Naive thymus-derived CD4-positive, alpha-beta T cell (primary cell): Measurements from ENCODE around the gene ACSS1. TPM values are rescaled to one million over a fixed set of nuclear protein-coding genes. Genes with fewer than 3 reads are reported as not detected.

Experiments
- ATAC-seq: fragments of 150-1000 bp; cut with Tn5 transposase; 2 replicates; pipeline ENCODE4 v1.10.0; 2021; ENCODE audit warnings: mild to moderate bottlenecking, moderate library complexity
- CTCF ChIA-PET: fragments of 350-600 bp; sonication (Branson Sonifier 250); formaldehyde crosslinking; loops from one replicate; lab custom pipeline; 2021; ENCODE audit warnings: antibody characterized with exemption; lab: Charles Lee
- POLR2A ChIA-PET: fragments of 350-600 bp; sonication (Branson Sonifier 250); formaldehyde crosslinking; loops from one replicate; lab custom pipeline; 2021; ENCODE audit warnings: antibody characterized with exemption, inconsistent platforms; lab: Charles Lee
- DNase-seq, 9 donors: peaks; one replicate each; pipeline versions ENCODE4 v3.0.0 to v3.0.0-alpha.2; 2020 to 2022; ENCODE audit warnings: mixed read lengths in 1 of 9
- H3K27ac ChIP-seq: one replicate; pipeline ENCODE4 v1.7.0; 2013; ENCODE audit warnings: mild to moderate bottlenecking, low read depth, low read length, moderate library complexity
- H3K27me3 ChIP-seq, 2 donors: one replicate each; pipeline ENCODE4 v1.7.0; 2013; ENCODE audit warnings: low read length in 2 of 2, mild to moderate bottlenecking in 2 of 2, moderate library complexity in 2 of 2; ENCODE audit not compliant: control insufficient read depth in 2 of 2, insufficient read depth in 2 of 2
- H3K36me3 ChIP-seq, 3 experiments: 1 replicate in 2 of 3; 2 replicates in 1 of 3; pipeline ENCODE4 v1.7.0; 2013; ENCODE audit warnings: low read length in 3 of 3, mild to moderate bottlenecking in 3 of 3, moderate library complexity in 1 of 3; ENCODE audit not compliant: insufficient read depth in 3 of 3, control insufficient read depth in 2 of 3
- H3K4me1 ChIP-seq, 2 donors: one replicate each; pipeline ENCODE4 v1.7.0; 2013; ENCODE audit warnings: low read length in 2 of 2, mild to moderate bottlenecking in 2 of 2, moderate library complexity in 1 of 2; ENCODE audit not compliant: control insufficient read depth in 2 of 2, insufficient read depth in 2 of 2
- H3K4me3 ChIP-seq: 2 replicates; pipeline ENCODE4 v1.7.0; 2013; ENCODE audit warnings: mild to moderate bottlenecking, low read length
- H3K9me3 ChIP-seq, 3 experiments: 1 replicate in 2 of 3; 2 replicates in 1 of 3; pipeline ENCODE4 v1.7.0; 2013; ENCODE audit warnings: low read length in 3 of 3; ENCODE audit not compliant: control insufficient read depth in 2 of 3
- H3K27ac Mint-ChIP-seq, 9 donors: one replicate each; pipeline ENCODE4 v1.8.0; 2020 to 2022; ENCODE audit warnings: mixed read lengths in 9 of 9, mild to moderate bottlenecking in 8 of 9, moderate library complexity in 5 of 9, inconsistent platforms in 2 of 9
- H3K27me3 Mint-ChIP-seq, 5 donors: one replicate each; pipeline ENCODE4 v1.8.0; 2021 to 2022; ENCODE audit warnings: mixed read lengths in 5 of 5, mild to moderate bottlenecking in 1 of 5
- H3K36me3 Mint-ChIP-seq, 5 donors: one replicate each; pipeline ENCODE4 v1.8.0; 2020 to 2022; ENCODE audit warnings: mixed read lengths in 5 of 5, mild to moderate bottlenecking in 3 of 5, inconsistent platforms in 1 of 5
- H3K4me1 Mint-ChIP-seq, 7 donors: one replicate each; pipeline ENCODE4 v1.8.0; 2020 to 2022; ENCODE audit warnings: mixed read lengths in 7 of 7, mild to moderate bottlenecking in 3 of 7, inconsistent platforms in 1 of 7
- H3K4me3 Mint-ChIP-seq, 10 donors: one replicate each; pipeline ENCODE4 v1.8.0; 2020 to 2022; ENCODE audit warnings: mild to moderate bottlenecking in 10 of 10, mixed read lengths in 10 of 10, moderate library complexity in 6 of 10, inconsistent platforms in 2 of 10
- H3K9me3 Mint-ChIP-seq, 11 donors: one replicate each; pipeline ENCODE4 v1.8.0; 2020 to 2022; ENCODE audit warnings: mixed read lengths in 11 of 11, mild to moderate bottlenecking in 4 of 11, inconsistent platforms in 1 of 11, moderate library complexity in 1 of 11
- intact Hi-C, 2 donors: fragments of 100-400 bp; cut with micrococcal nuclease; formaldehyde crosslinking; loops; one replicate each; pipeline ENCODE4 v1.15.1; 2023
- polyA plus RNA-seq, 2 donors: library from polyadenylated mRNA; unstranded; fragments of 300-500 nt; fragmentation: Illumina TruSeq; gene quantifications; one replicate each; pipeline ENCODE4 v1.2.3, GENCODE V29; 2021
- total RNA-seq, 6 experiments: library from RNA in 5 of 6; stranded (reverse) in 5 of 6; gene quantifications; 1 replicate in 5 of 6; 2 replicates in 1 of 6; pipeline ENCODE4 v1.2.3 and lab custom pipeline; 2021 to 2026

Gene ACSS1
- total and polyA plus RNA-seq, 7 experiments from 2014 or later = 33.1 to 51.7 (median 39.7) TPM

DNA sequence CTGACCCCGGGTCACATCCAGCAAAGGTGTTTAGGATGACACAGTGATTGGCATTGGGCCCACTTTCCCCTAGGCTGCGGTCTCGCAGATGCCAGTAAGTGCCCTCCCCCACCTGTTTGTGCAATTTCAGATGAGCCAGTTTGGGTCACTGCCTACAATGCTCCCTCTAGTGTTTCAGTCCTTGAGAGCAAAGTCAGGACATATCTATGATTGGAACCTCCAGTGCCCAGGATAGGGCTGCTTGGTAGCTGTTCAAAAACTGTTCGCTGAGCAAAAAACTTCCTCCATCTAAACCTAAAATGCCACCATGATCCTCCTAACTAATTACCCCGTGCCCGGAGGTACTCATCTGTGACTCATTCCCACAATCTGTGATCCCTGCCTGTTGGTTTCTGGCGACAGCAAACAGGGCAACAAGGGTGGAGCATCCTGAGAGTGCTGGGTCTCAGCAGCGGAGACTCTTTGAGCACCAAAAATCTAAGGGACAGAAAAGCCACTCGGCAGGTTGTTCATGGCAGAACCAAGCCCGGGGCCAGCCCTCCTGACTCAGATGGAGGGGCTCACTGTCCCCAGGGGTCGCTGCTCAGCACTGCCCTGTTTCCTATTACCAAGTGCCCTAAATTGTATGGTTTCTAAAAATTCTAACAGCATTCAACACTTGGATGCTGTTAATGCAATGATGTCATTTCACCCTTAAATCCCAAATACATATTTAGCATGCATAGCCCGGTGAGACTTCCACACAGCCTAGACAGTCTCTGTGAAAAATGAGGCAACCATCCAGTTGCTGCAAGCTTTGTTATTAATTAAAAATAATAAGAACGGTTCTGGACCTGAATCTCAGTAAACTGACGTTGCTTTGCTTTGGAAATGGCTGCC, 19.0 kb upstream of the ACSS1 start:
- Mint-ChIP-seq H3K4me3 (no peak overlapping the region), H3K9me3 (peaks cover 0 to 7% (median 0%) of the 10 kb centered on the region in 11 donors), H3K27me3 (peaks cover 50 to 81% (median 64%) of the 10 kb centered on the region in 5 donors), H3K27ac (no peak overlapping the region), H3K36me3 (peaks cover 0 to 8% (median 0%) of the 10 kb centered on the region in 5 donors), H3K4me1 (peaks cover 0 to 9% (median 0%) of the 10 kb centered on the region in 7 donors)
- H3K4me1 ChIP-seq = no peaks in the 10 kb centered on the region
- H3K27me3 ChIP-seq = peaks cover 7 to 15% of the 10 kb centered on the region in 2 donors
- no peaks in the 10 kb centered on the region for H3K36me3 ChIP-seq
- no peak overlapping the region for H3K27ac ChIP-seq
- no peak overlapping the region for H3K4me3 ChIP-seq
- no peak for ATAC-seq
- no peaks in the 10 kb centered on the region for H3K9me3 ChIP-seq
- DNase-seq = peak in 1 of 9 donors; percentile 30
- intact Hi-C loops = no loop called here
- CTCF ChIA-PET = no interaction called here
- POLR2A ChIA-PET = no interaction called here

DNA sequence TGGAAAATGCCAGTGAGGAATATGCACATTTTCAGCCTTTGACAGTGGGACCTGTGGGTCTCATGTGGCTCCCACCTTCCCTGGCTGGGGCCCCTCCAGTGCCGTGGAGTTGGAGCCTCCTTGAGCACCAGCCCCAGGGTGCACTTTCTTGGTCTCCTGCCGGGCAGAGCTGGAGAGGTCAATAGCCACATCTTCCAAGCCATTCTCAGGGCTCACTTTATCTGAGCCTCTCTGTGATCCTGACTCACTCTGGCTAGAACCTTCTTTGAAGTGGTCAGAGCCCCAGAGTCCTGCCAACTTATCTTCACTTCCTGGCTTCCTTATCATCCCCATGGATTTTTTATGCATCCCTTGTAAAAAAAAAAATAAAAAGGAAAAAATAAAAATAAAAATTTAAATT, 18.3 kb upstream of the ACSS1 start:
- Histone ChIP-seq H3K27me3 (peaks cover 7 to 13% of the 10 kb centered on the region in 2 donors), H3K9me3 (no peaks in the 10 kb centered on the region), H3K4me3 (no peak overlapping the region), H3K27ac (no peak overlapping the region), H3K4me1 (no peaks in the 10 kb centered on the region), H3K36me3 (no peaks in the 10 kb centered on the region)
- Mint-ChIP-seq H3K4me1 (peaks cover 0 to 6% (median 0%) of the 10 kb centered on the region in 7 donors), H3K27me3 (peaks cover 49 to 86% (median 67%) of the 10 kb centered on the region in 5 donors), H3K36me3 (peaks cover 0 to 8% (median 0%) of the 10 kb centered on the region in 5 donors), H3K9me3 (peaks cover 0 to 7% (median 0%) of the 10 kb centered on the region in 11 donors), H3K27ac (no peak overlapping the region), H3K4me3 (no peak overlapping the region)
- ChIA-PET POLR2A (no interaction called here), CTCF (no interaction called here)
- intact Hi-C loops = no loop called here
- DNase-seq = no peak
- no peak for ATAC-seq

DNA sequence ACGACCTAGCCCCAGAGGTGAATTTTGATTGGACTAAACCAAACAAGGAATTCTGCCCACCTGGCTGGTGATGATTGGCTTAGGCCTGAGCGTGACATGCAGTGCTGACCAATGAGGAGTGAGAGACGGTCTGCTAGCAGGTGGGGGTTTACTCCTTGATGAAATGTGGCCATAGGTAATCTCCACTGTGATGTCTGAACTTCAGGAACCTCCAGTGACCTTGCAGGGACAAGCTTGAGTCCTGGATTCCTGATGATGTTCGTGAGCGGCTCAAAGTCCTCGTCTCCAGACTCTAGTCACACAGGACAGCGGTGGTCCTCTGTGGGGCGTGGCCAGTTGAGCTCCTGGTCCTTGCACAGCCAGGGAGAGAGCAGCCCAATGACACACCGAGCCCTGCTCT, 15.6 kb upstream of the ACSS1 start:
- H3K36me3 Mint-ChIP-seq = peaks cover 0 to 5% (median 0%) of the 10 kb centered on the region in 5 donors
- ChIA-PET CTCF (no interaction called here), POLR2A (no interaction called here)
- H3K4me3 Mint-ChIP-seq = no peak overlapping the region
- no peak overlapping the region for H3K27ac Mint-ChIP-seq
- H3K27ac ChIP-seq = no peak overlapping the region
- H3K27me3 ChIP-seq = peaks cover 0 to 1% of the 10 kb centered on the region in 2 donors
- peaks cover 0 to 5% (median 0%) of the 10 kb centered on the region in 7 donors for H3K4me1 Mint-ChIP-seq
- peaks cover 25 to 82% (median 60%) of the 10 kb centered on the region in 5 donors for H3K27me3 Mint-ChIP-seq
- no peak overlapping the region for H3K4me3 ChIP-seq
- H3K9me3 Mint-ChIP-seq = peaks cover 0 to 3% (median 0%) of the 10 kb centered on the region in 11 donors
- no peak for ATAC-seq
- H3K4me1 ChIP-seq = no peaks in the 10 kb centered on the region
- H3K9me3 ChIP-seq = no peaks in the 10 kb centered on the region
- no peak for DNase-seq
- no peaks in the 10 kb centered on the region for H3K36me3 ChIP-seq
- intact Hi-C loops = no loop called here

DNA sequence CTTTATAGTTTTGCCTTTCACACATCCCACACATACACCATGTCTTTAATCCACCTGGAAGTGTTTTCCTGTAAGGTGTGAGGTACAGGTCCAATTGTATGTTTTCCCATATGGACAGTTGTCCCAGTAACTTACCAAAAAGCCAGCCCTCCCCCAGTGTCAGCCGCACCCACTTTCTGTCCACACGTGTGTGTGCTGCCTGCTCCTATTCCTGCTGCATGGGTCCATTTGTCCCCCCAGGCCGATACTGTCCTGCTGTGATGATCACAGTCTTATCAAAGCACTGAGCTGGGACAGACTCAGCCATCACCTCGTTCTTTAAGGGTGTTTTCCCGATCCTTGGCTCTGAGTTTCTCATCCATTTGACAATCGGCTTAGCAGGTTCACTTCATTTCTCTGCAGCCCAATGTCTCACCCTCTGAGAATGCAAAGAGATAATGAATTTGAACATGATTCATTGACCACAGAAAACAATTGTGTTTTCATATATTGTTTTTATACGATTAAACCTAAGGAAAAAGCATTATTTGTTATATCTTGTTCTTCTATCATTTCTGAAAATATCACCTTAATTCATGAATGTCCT, 14.4 kb upstream of the ACSS1 start:
- DNase-seq (peak in 1 of 9 donors; percentile 2), ATAC-seq (no peak)
- Histone ChIP-seq H3K36me3 (no peaks in the 10 kb centered on the region), H3K9me3 (no peaks in the 10 kb centered on the region), H3K27me3 (no peaks in the 10 kb centered on the region), H3K4me1 (no peaks in the 10 kb centered on the region), H3K27ac (no peak overlapping the region), H3K4me3 (no peak overlapping the region)
- Mint-ChIP-seq H3K27me3 (peaks cover 15 to 70% (median 49%) of the 10 kb centered on the region in 5 donors), H3K4me1 (peaks cover 0 to 2% (median 0%) of the 10 kb centered on the region in 7 donors), H3K9me3 (peaks cover 0 to 3% (median 0%) of the 10 kb centered on the region in 11 donors), H3K4me3 (no peak overlapping the region), H3K36me3 (no peaks in the 10 kb centered on the region), H3K27ac (no peak overlapping the region)
- intact Hi-C loops = no loop called here
- POLR2A ChIA-PET = interaction anchor here (1.0 to 1.6 kb wide), 2 partner anchors 10 to 77 kb away, joined by 3 to 5 read pairs; no protein-coding TSS in a partner anchor
- CTCF ChIA-PET = interaction anchor here (0.7 kb wide), 1 partner anchor 84 kb away, joined by 3 read pairs; no protein-coding TSS in a partner anchor

DNA sequence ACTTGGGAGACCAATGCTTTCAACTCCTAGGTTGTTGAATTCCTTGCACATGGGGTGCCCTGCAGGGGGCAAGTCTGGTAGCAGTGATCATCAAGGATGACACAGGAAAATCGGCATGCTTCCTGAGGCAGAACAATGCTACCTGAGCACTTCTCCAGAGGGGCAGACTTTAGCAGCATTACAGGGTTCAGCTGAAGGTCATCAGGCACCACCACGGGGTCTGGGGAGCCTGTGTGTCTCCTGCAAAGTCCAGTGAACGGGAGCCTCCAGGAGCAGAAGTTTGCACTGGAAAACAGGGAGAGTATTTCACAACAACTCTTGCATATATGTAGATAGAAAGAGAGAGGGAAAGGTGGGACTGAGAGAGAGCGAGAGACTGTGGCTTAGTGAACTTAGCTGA, 13.8 kb upstream of the ACSS1 start:
- ATAC-seq = no peak
- no peaks in the 10 kb centered on the region for H3K4me1 ChIP-seq
- no peaks in the 10 kb centered on the region for H3K27me3 ChIP-seq
- H3K27me3 Mint-ChIP-seq = peaks cover 10 to 65% (median 45%) of the 10 kb centered on the region in 5 donors
- H3K4me3 ChIP-seq = no peak overlapping the region
- H3K36me3 ChIP-seq = no peaks in the 10 kb centered on the region
- H3K4me3 Mint-ChIP-seq = no peak overlapping the region
- H3K4me1 Mint-ChIP-seq = peaks cover 0 to 2% (median 0%) of the 10 kb centered on the region in 7 donors
- ChIA-PET CTCF (interaction anchor here (0.7 to 1.3 kb wide), 2 partner anchors 77 to 84 kb away, joined by 3 read pairs; no protein-coding TSS in a partner anchor), POLR2A (interaction anchor here (1.0 to 1.6 kb wide), 2 partner anchors 9 to 76 kb away, joined by 3 to 5 read pairs; no protein-coding TSS in a partner anchor)
- H3K9me3 ChIP-seq = no peaks in the 10 kb centered on the region
- peaks cover 0 to 1% (median 0%) of the 10 kb centered on the region in 11 donors for H3K9me3 Mint-ChIP-seq
- DNase-seq = peak in 1 of 9 donors; percentile 8
- intact Hi-C loops = no loop called here
- H3K27ac ChIP-seq = no peak overlapping the region
- no peak overlapping the region for H3K27ac Mint-ChIP-seq
- H3K36me3 Mint-ChIP-seq = no peaks in the 10 kb centered on the region

DNA sequence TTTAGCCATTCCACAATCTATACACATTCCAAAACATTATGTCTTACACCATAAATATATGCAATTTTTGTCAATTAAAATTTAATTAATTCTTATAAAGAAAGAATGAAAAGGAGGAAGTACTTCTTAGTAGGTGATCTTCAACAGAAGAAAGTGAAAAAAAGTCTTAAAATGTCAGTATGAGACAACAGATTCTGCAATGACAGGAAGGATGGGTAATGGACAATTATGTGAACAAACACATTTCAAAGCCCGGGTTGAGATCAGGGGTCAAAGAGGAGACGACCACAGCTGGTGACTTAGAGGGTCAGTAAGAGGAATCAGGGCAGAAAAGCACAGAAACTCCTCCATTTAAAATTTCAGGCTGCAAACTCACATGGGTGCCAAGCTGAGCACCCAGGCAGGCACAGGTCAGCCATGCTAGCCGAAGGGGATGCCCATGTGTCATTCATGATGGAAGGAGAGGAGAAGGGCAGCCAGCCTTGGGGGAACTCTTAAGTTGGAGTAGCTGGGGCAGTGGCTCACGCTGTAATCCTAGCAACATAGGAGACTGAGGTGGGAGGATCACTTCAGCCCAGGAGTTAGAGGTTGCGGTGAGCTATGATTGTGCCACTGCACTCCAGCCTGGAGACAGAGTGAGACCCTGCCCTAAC, 13.0 kb upstream of the ACSS1 start:
- Histone ChIP-seq H3K4me3 (no peak overlapping the region), H3K27ac (no peak overlapping the region), H3K27me3 (no peaks in the 10 kb centered on the region), H3K36me3 (no peaks in the 10 kb centered on the region), H3K9me3 (no peaks in the 10 kb centered on the region), H3K4me1 (no peaks in the 10 kb centered on the region)
- H3K36me3 Mint-ChIP-seq = no peaks in the 10 kb centered on the region
- H3K4me1 Mint-ChIP-seq = peaks cover 0 to 4% (median under 1%) of the 10 kb centered on the region in 7 donors
- intact Hi-C loops = no loop called here
- POLR2A ChIA-PET = interaction anchor here (1.0 to 1.6 kb wide), 2 partner anchors 8 to 75 kb away, joined by 3 to 5 read pairs; no protein-coding TSS in a partner anchor
- CTCF ChIA-PET = interaction anchor here (0.5 to 1.3 kb wide), 2 partner anchors 8 to 77 kb away, joined by 3 read pairs; no protein-coding TSS in a partner anchor
- ATAC-seq (no peak), DNase-seq (no peak)
- peak overlapping the region in 1 of 9 donors; percentile 66 for H3K27ac Mint-ChIP-seq
- H3K9me3 Mint-ChIP-seq = peaks cover 0 to 1% (median 0%) of the 10 kb centered on the region in 11 donors
- H3K4me3 Mint-ChIP-seq = no peak overlapping the region
- H3K27me3 Mint-ChIP-seq = peaks cover 8 to 59% (median 47%) of the 10 kb centered on the region in 5 donors
